Natural killer cell (primary cell): Measurements from ENCODE around the gene SETDB2. TPM values are rescaled to one million over a fixed set of nuclear protein-coding genes. Genes with fewer than 3 reads are reported as not detected.

ENCODE experiments used
- ATAC-seq, 3 donors: fragments of 150-1000 bp in 2 of 3; fragments of 200-7000 bp in 1 of 3; cut with Tn5 transposase; 1 replicate in 1 of 3; 2 replicates in 2 of 3; pipeline ENCODE4 v1.10.0; 2021; ENCODE audit warnings: mild to moderate bottlenecking in 2 of 3, moderate library complexity in 2 of 3
- DNase-seq, 2 donors: peaks; one replicate each; pipeline versions ENCODE4 v3.0.0 to v3.0.0-alpha.2; 2013 to 2021; ENCODE audit warnings: mixed read lengths in 1 of 2
- H3K27ac ChIP-seq: one replicate; pipeline ENCODE4 v1.5.1; 2013; ENCODE audit warnings: mild to moderate bottlenecking, low read length
- H3K27me3 ChIP-seq: one replicate; pipeline ENCODE4 v1.6.1; 2013; ENCODE audit warnings: low read length; ENCODE audit not compliant: control insufficient read depth, insufficient read depth
- H3K36me3 ChIP-seq: one replicate; pipeline ENCODE4 v1.6.1; 2013; ENCODE audit warnings: low read length; ENCODE audit not compliant: control insufficient read depth, insufficient read depth
- H3K4me1 ChIP-seq: one replicate; pipeline ENCODE4 v1.6.1; 2013; ENCODE audit warnings: low read length; ENCODE audit not compliant: control insufficient read depth, insufficient read depth
- H3K4me3 ChIP-seq: one replicate; pipeline ENCODE4 v1.5.1; 2013; ENCODE audit warnings: low read length
- H3K9me3 ChIP-seq: one replicate; pipeline ENCODE4 v1.6.1; 2013; ENCODE audit warnings: low read length; ENCODE audit not compliant: control insufficient read depth, insufficient read depth
- H3K27ac Mint-ChIP-seq, 2 donors: one replicate each; pipeline ENCODE4 v1.8.0; 2022; ENCODE audit warnings: mild to moderate bottlenecking in 2 of 2, mixed read lengths in 2 of 2, moderate library complexity in 1 of 2
- H3K27me3 Mint-ChIP-seq, 2 donors: one replicate each; pipeline ENCODE4 v1.8.0; 2022; ENCODE audit warnings: low read depth in 2 of 2, mixed read lengths in 2 of 2
- H3K36me3 Mint-ChIP-seq: one replicate; pipeline ENCODE4 v1.8.0; 2022; ENCODE audit warnings: mixed read lengths
- H3K4me1 Mint-ChIP-seq, 2 donors: one replicate each; pipeline ENCODE4 v1.8.0; 2022; ENCODE audit warnings: mixed read lengths in 2 of 2
- H3K4me3 Mint-ChIP-seq: one replicate; pipeline ENCODE4 v1.8.0; 2022; ENCODE audit warnings: mild to moderate bottlenecking, moderate library complexity, mixed read lengths
- H3K9me3 Mint-ChIP-seq, 2 donors: one replicate each; pipeline ENCODE4 v1.8.0; 2022; ENCODE audit warnings: mixed read lengths in 2 of 2
- CTCF ChIP-seq: fragments of 200-600 bp; IDR thresholded peaks from one replicate; pipeline ENCODE4 v1.8.0; 2022; ENCODE audit warnings: antibody characterized with exemption
- WGBS: methylation state at CpG from one replicate; pipeline ENCODE4 v1.1.7; 2013; ENCODE audit warnings: missing lambda C conversion rate; ENCODE audit not compliant: insufficient coverage; 5-methylcytosine and 5-hydroxymethylcytosine counted together
- intact Hi-C: fragments of 100-400 bp; cut with micrococcal nuclease; formaldehyde crosslinking; loops from one replicate; pipeline ENCODE4 v1.14.2; 2022
- total RNA-seq, 4 donors: library from RNA; stranded (reverse); fragments of 120-200 nt in 1 of 4; gene quantifications; one replicate each; pipeline versions ENCODE4 v1.2.3 to v1.2.4, GENCODE V29; 2013 to 2022

Gene SETDB2
- total RNA-seq, 3 donors from 2014 or later (not counting 1 experiment from before 2014, with no cell fraction given): 15.8 to 17.4 (median 16.4) TPM

GRCh38 chr13:49533591-49534269, 89.7 kb downstream of the SETDB2 start:
- Histone ChIP-seq H3K36me3 (peaks cover 10% of the 10 kb centered on the region), H3K9me3 (no peaks in the 10 kb centered on the region), H3K27me3 (no peaks in the 10 kb centered on the region), H3K4me3 (no peak overlapping the region), H3K4me1 (peaks cover 8% of the 10 kb centered on the region), H3K27ac (peak overlapping the region; percentile 22)
- DNase-seq: no peak
- Mint-ChIP-seq H3K36me3 (peaks cover 11% of the 10 kb centered on the region), H3K27ac (peak overlapping the region in 1 of 2 donors; percentile 36), H3K4me1 (peaks cover 5 to 18% of the 10 kb centered on the region in 2 donors), H3K4me3 (no peak overlapping the region), H3K9me3 (no peaks in the 10 kb centered on the region), H3K27me3 (no peaks in the 10 kb centered on the region)
- intact Hi-C loops: no loop called here
- 38% methylated on average over 7 of the region's 7 CpGs for WGBS
- TF ChIP-seq CTCF: no peak
- no peak for ATAC-seq

GRCh38 chr13:49536144-49536873, 92.2 kb downstream of the SETDB2 start:
- no peak for TF ChIP-seq CTCF
- Mint-ChIP-seq H3K27ac (no peak overlapping the region), H3K27me3 (no peaks in the 10 kb centered on the region), H3K4me3 (no peak overlapping the region), H3K36me3 (peaks cover 21% of the 10 kb centered on the region), H3K9me3 (no peaks in the 10 kb centered on the region), H3K4me1 (peaks cover 6 to 9% of the 10 kb centered on the region in 2 donors)
- 29% methylated on average over 7 of the region's 7 CpGs for WGBS
- H3K36me3 ChIP-seq: peaks cover 17% of the 10 kb centered on the region
- DNase-seq: no peak
- H3K27me3 ChIP-seq: no peaks in the 10 kb centered on the region
- no peak overlapping the region for H3K27ac ChIP-seq
- no peak overlapping the region for H3K4me3 ChIP-seq
- peaks cover 2% of the 10 kb centered on the region for H3K4me1 ChIP-seq
- intact Hi-C loops: no loop called here
- H3K9me3 ChIP-seq: no peaks in the 10 kb centered on the region
- ATAC-seq: no peak

GRCh38 chr13:49538404-49538803, 94.3 kb downstream of the SETDB2 start:
- Mint-ChIP-seq H3K4me1 (peaks cover 4 to 6% of the 10 kb centered on the region in 2 donors), H3K27ac (no peak overlapping the region), H3K9me3 (no peaks in the 10 kb centered on the region), H3K36me3 (peaks cover 21% of the 10 kb centered on the region), H3K4me3 (no peak overlapping the region), H3K27me3 (no peaks in the 10 kb centered on the region)
- H3K9me3 ChIP-seq: no peaks in the 10 kb centered on the region
- DNase-seq: no peak
- no peak overlapping the region for H3K4me3 ChIP-seq
- no peaks in the 10 kb centered on the region for H3K4me1 ChIP-seq
- intact Hi-C loops: no loop called here
- no peak for TF ChIP-seq CTCF
- H3K27ac ChIP-seq: no peak overlapping the region
- H3K36me3 ChIP-seq: peaks cover 17% of the 10 kb centered on the region
- 100% methylated on average over 2 of the region's 2 CpGs for WGBS
- H3K27me3 ChIP-seq: no peaks in the 10 kb centered on the region
- ATAC-seq: no peak
